ENCODE data around the gene SMTNL2. TPM values are rescaled to one million over a fixed set of nuclear protein-coding genes. Genes with fewer than 3 reads are reported as not detected.

The SMTNL2 gene
- total and polyA plus RNA-seq, 9 of the 15 experiments (the other 6 are each of a cell fraction or from before 2014, with no cell fraction given) = not detected

GRCh38 chr17:4544135-4544950 is 40.0 kb upstream of the SMTNL2 start:
- Histone ChIP-seq H3K9me1 (ENCODE audit: control insufficient read depth, insufficient read depth, low read length) (no peaks in the 10 kb centered on the region), H3K27ac (ENCODE audit: extremely low read depth, low read depth, low read length) (no peak overlapping the region), H4K20me1 (replicated peaks; ENCODE audit: control insufficient read depth, insufficient read depth, low read length) (no peaks in the 10 kb centered on the region), H2AFZ (ENCODE audit: low read depth, low read length) (no peak overlapping the region), H3K9me3 (replicated peaks; ENCODE audit: control insufficient read depth, insufficient read depth, low read depth, low read length) (no peaks in the 10 kb centered on the region), H3K4me2 (ENCODE audit: insufficient read depth, low read length) (no peak overlapping the region), H3K79me2 (ENCODE audit: control insufficient read depth, insufficient read depth, low read length) (no peaks in the 10 kb centered on the region), H3K4me1 (replicated peaks in 1 of 2; ENCODE audit: control insufficient read depth in 2 of 2, insufficient read depth in 2 of 2, low read length in 2 of 2) (peaks cover 0 to 55% of the 10 kb centered on the region in 2 experiments; a peak in 2 of 5 replicates), H3K27me3 (ENCODE audit: control insufficient read depth in 2 of 2, insufficient read depth in 2 of 2, low read length in 2 of 2) (no peaks in the 10 kb centered on the region), H3K9ac (ENCODE audit: insufficient read depth in 1 of 2, low read depth in 2 of 2, low read length in 2 of 2) (no peak overlapping the region; a peak in 1 of 4 replicates), H3K36me3 (ENCODE audit: control insufficient read depth, insufficient read depth, low read length) (peaks cover 90% of the 10 kb centered on the region; the same call in 2 of the 3 replicates), H3K4me3 (no peak overlapping the region)
- no TSS peak for BruUV-seq (replicated peaks)
- in situ Hi-C loops (cut with MboI) (no loop called here), intact Hi-C loops (cut with micrococcal nuclease) (loop anchor here (5.0 kb wide), 1 partner anchor 122 kb away; no protein-coding TSS in a partner anchor)
- no peak for ATAC-seq
- no peak for TF ChIP-seq HEY1 (CRISPR knock-in tag; IDR thresholded peaks at IDR 0.05; ENCODE audit: borderline replicate concordance)
- peak; percentile 23 for TF ChIP-seq RBFOX2 (IDR thresholded peaks at IDR 0.05; ENCODE audit: low read depth, low read length)
- FAIRE-seq = no peak
- POLR2A ChIA-PET = no interaction called here
- CTCF ChIA-PET (ENCODE audit: low intra/inter-chr PET ratio) = no interaction called here
- WGBS (ENCODE audit: insufficient coverage, low coverage, missing lambda C conversion rate) = 98% methylated on average over 7 of the region's 37 CpGs
- no peak for DNase-seq (ENCODE audit: extremely low read depth in 1 of 4, low spot score in 3 of 4)

GRCh38 chr17:4544951-4545216 is 39.4 kb upstream of the SMTNL2 start:
- 67% methylated on average over 3 of the region's 18 CpGs for WGBS (ENCODE audit: insufficient coverage, low coverage, missing lambda C conversion rate)
- no peak overlapping the region for H2AFZ ChIP-seq (ENCODE audit: low read depth, low read length)
- in situ Hi-C loops (cut with MboI) = no loop called here
- no peak overlapping the region for H3K9ac ChIP-seq (ENCODE audit: insufficient read depth in 1 of 2, low read depth in 2 of 2, low read length in 2 of 2)
- H3K9me3 ChIP-seq (replicated peaks; ENCODE audit: control insufficient read depth, insufficient read depth, low read depth, low read length) = no peaks in the 10 kb centered on the region
- no peak overlapping the region for H3K27ac ChIP-seq (ENCODE audit: extremely low read depth, low read depth, low read length)
- H3K79me2 ChIP-seq (ENCODE audit: control insufficient read depth, insufficient read depth, low read length) = no peaks in the 10 kb centered on the region
- H3K4me3 ChIP-seq = no peak overlapping the region
- peak in 2 of 4 experiments; percentile 33 to 38 for DNase-seq (ENCODE audit: extremely low read depth in 1 of 4, low spot score in 3 of 4)
- peaks cover 0 to 55% of the 10 kb centered on the region in 2 experiments; a peak in 2 of 5 replicates for H3K4me1 ChIP-seq (replicated peaks in 1 of 2; ENCODE audit: control insufficient read depth in 2 of 2, insufficient read depth in 2 of 2, low read length in 2 of 2)
- H3K27me3 ChIP-seq (ENCODE audit: control insufficient read depth in 2 of 2, insufficient read depth in 2 of 2, low read length in 2 of 2) = no peaks in the 10 kb centered on the region
- TSS peak; percentile 56 for BruUV-seq (replicated peaks)
- no peak for FAIRE-seq
- intact Hi-C loops (cut with micrococcal nuclease) = loop anchor here (5.0 kb wide), 1 partner anchor 123 kb away; no protein-coding TSS in a partner anchor
- H3K9me1 ChIP-seq (ENCODE audit: control insufficient read depth, insufficient read depth, low read length) = no peaks in the 10 kb centered on the region
- POLR2A ChIA-PET = no interaction called here
- no peak for ATAC-seq
- H3K36me3 ChIP-seq (ENCODE audit: control insufficient read depth, insufficient read depth, low read length) = peaks cover 90% of the 10 kb centered on the region; the same call in 2 of the 3 replicates
- CTCF ChIA-PET (ENCODE audit: low intra/inter-chr PET ratio) = no interaction called here
- H4K20me1 ChIP-seq (replicated peaks; ENCODE audit: control insufficient read depth, insufficient read depth, low read length) = no peaks in the 10 kb centered on the region
- no peak overlapping the region for H3K4me2 ChIP-seq (ENCODE audit: insufficient read depth, low read length)
- TF ChIP-seq ZNF174 (CRISPR knock-in tag; IDR thresholded peaks at IDR 0.05) (no peak), SRSF7 (optimal IDR thresholded peaks at IDR 0.05; ENCODE audit: low read depth, low read length) (no peak), TCF7L2 (IDR thresholded peaks at IDR 0.05; ENCODE audit: low read depth, low read length) (no peak), MAZ (CRISPR knock-in tag; conservative IDR thresholded peaks at IDR 0.05 in 1 of 2, IDR thresholded peaks at IDR 0.05 in 1 of 2) (no peak), POLR2G (IDR thresholded peaks at IDR 0.05; ENCODE audit: low read depth, low read length) (no peak), HMG20A (CRISPR knock-in tag; conservative IDR thresholded peaks at IDR 0.05) (no peak), ZBTB49 (CRISPR knock-in tag; IDR thresholded peaks at IDR 0.05; ENCODE audit: borderline replicate concordance) (no peak), HNRNPLL (IDR thresholded peaks at IDR 0.05; ENCODE audit: low read depth, low read length, poor library complexity, severe bottlenecking) (no peak), ZFP91 (CRISPR knock-in tag; IDR thresholded peaks at IDR 0.05) (no peak)
